Measurements from ENCODE around the gene TNFRSF21.

The TNFRSF21 gene

DNA sequence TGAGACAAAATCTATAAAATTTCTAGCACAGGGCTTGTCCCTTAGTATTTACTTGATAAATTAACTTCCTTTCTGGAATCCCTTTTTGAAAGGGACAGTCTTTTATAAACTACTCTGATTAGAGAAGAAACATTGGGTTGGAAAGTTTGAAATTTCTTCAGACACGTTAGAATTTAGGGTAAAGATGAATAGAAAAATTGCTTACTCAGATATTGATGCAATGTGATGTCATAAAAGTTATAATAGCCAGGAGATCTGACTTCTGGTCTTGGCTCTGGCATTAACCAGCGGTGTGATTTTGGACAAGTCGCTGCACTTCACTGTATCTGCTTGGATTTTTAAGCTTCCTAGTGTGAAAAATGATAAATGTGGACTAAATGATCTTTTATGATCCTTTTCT is 9.7 kb upstream of the TNFRSF21 start:
- TF ChIP-seq, protein P1, sequence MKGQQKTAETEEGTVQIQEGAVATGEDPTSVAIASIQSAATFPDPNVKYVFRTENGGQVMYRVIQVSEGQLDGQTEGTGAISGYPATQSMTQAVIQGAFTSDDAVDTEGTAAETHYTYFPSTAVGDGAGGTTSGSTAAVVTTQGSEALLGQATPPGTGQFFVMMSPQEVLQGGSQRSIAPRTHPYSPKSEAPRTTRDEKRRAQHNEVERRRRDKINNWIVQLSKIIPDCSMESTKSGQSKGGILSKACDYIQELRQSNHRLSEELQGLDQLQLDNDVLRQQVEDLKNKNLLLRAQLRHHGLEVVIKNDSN (IDR thresholded peaks at IDR 0.05): no peak

DNA sequence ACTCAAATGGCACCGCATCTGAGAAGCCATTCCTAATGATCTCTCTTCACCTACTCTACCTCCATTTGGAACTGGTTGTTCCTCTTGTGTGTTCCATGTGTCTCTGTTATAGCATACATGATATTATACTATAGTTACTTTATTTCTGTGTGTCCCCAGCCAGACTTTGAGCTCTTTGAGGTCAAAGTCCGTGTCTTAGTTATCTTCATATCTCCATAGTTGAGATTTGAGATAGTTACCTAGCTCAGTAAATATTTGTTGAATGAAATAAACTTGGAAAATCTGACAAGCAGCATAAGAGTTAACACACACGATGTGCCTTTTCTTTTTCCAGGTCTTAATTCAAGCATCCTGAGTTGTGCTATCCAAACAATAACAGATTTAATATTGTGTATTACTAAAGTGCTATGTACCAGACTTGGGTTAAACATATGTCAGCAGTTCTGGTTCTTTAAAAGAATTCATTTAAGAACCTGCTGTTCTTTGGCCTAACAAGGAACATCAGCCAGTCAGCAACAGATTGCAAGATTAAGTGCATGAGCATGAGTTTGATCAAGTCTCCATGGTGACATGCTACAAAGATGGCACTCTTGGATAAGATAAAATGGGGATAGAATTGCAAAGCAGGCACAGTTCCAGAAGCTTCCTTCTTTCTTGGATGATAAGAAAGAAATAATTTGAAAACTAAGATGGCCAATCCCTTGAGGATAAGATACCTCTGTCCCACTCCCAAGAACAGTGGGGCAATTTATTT is 8.7 kb upstream of the TNFRSF21 start:
- TF ChIP-seq MAX (IDR thresholded peaks at IDR 0.05) (no peak), TCF12 (IDR thresholded peaks at IDR 0.05; ENCODE audit: low read depth) (no peak), NFIC (IDR thresholded peaks at IDR 0.05) (no peak), RAD21 (IDR thresholded peaks at IDR 0.05; ENCODE audit: low read depth) (no peak), EP300 (IDR thresholded peaks at IDR 0.05; ENCODE audit: borderline replicate concordance) (no peak), ZBTB7A (IDR thresholded peaks at IDR 0.05; ENCODE audit: low read depth) (no peak), TEAD4 (IDR thresholded peaks at IDR 0.05) (no peak), REST (IDR thresholded peaks at IDR 0.05; ENCODE audit: low read depth) (no peak)
- TF ChIP-seq, protein P1 (IDR thresholded peaks at IDR 0.05): no peak

- TF ChIP-seq CREB1 (IDR thresholded peaks at IDR 0.05; ENCODE audit: low read depth): no peak
- no peak for TF ChIP-seq MAX (IDR thresholded peaks at IDR 0.05)
- TF ChIP-seq NFIC (IDR thresholded peaks at IDR 0.05): no peak
- TF ChIP-seq RAD21 (IDR thresholded peaks at IDR 0.05; ENCODE audit: low read depth): no peak
- no peak for TF ChIP-seq YY1 (IDR thresholded peaks at IDR 0.05; ENCODE audit: low read depth)
- no peak for TF ChIP-seq TAF1 (IDR thresholded peaks at IDR 0.05; ENCODE audit: low read depth)
Measured at GRCh38 chr6:47310131-47310480, 401 bp upstream of the TNFRSF21 start.

DNA sequence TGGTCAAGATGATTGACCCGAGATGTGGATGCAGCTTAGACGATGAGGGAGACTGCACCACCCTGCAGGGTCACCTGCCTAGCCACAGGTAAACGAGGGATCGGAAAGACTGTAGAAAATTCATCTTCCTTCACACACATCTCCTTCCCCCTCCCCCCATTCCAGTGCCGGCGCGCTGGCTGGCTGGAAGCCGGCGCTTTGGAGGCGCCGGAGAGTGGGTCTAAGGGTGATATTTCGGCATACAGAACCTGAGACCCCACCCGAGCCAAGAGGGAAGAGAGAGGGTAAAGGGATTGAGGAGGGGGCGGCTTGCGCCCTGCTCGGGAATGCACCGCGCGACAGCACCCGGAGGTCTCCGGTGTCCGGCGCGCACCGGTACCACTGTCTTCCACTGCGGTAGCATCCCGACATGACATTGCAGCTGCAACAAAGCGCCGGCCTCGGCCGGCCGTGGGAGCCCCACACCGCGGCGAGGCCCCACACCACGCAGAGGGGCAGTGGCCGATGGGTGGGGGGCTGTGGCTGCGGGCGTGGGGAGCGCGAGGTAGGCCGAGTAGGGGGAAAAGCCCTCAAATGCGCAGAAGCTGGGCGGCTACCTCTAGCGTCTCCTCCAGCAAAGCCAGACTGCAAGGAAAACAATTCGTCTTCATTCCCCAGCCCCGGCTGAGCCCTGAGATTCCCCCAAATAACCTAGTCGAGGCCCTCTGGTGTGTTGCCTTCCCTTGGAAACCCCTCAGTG is 984 bp downstream of the TNFRSF21 start:
- TF ChIP-seq ZBTB7A (IDR thresholded peaks at IDR 0.05; ENCODE audit: low read depth) (0 out of 2 replicates have a peak, but pooled peaks have one; percentile 9), YY1 (IDR thresholded peaks at IDR 0.05; ENCODE audit: low read depth) (no peak)

- TF ChIP-seq RAD21 (IDR thresholded peaks at IDR 0.05; ENCODE audit: low read depth): no peak
- no peak for TF ChIP-seq MAX (IDR thresholded peaks at IDR 0.05)
- no peak for TF ChIP-seq TAF1 (IDR thresholded peaks at IDR 0.05; ENCODE audit: low read depth)
- TF ChIP-seq NFIC (IDR thresholded peaks at IDR 0.05): no peak
- no peak for TF ChIP-seq ZBTB7A (IDR thresholded peaks at IDR 0.05; ENCODE audit: low read depth)
- TF ChIP-seq EP300 (IDR thresholded peaks at IDR 0.05; ENCODE audit: borderline replicate concordance): no peak
- TF ChIP-seq CREB1 (IDR thresholded peaks at IDR 0.05; ENCODE audit: low read depth): no peak
- TF ChIP-seq EGR1 (IDR thresholded peaks at IDR 0.05): no peak
Measured at GRCh38 chr6:47308198-47308517, 1.5 kb downstream of the TNFRSF21 start.

DNA sequence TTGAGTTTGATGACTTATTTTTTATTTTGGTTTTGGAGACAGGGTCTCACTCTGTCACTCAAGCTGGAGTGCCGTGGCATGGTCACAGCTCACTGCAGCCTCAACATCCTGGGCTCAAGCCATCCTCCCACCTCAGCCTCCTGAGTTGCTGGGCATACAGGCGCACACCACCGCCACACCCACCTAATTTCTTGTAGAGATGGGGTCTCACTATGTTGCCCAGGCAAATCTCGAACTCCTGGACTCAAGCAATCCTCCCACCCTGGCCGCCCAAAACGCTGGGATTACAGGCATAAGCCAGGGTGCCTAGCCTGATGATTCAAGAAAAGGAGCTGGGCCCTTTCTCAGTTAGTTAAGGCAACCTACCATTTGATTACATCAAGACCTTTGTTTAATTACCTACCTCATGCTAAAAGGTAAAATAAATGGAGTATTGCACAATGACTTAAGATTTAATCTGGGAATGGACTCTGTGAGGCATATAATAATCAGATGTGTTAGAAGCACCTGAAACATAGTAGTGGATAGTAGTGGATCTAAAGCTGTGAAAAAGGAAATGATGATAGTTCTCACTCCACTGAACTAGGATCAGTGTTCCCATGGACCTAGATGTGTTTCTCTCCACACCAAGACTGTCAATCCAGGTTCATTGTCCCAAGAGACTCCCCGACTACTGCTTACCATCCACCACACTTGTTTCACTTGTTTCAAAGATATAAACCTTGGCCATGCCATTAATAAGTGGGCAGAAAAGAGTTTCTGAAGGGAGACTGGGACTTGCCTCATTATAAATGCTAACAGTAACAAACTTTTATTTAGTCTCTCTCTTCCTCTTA is 2.1 kb downstream of the TNFRSF21 start:
- no peak for TF ChIP-seq MAX (IDR thresholded peaks at IDR 0.05)
- no peak for TF ChIP-seq EP300 (IDR thresholded peaks at IDR 0.05; ENCODE audit: borderline replicate concordance)
- TF ChIP-seq TAF1 (IDR thresholded peaks at IDR 0.05; ENCODE audit: low read depth): no peak
- no peak for TF ChIP-seq EGR1 (IDR thresholded peaks at IDR 0.05)
- no peak for TF ChIP-seq NFIC (IDR thresholded peaks at IDR 0.05)
- no peak for TF ChIP-seq YY1 (IDR thresholded peaks at IDR 0.05; ENCODE audit: low read depth)
- no peak for TF ChIP-seq TCF12 (IDR thresholded peaks at IDR 0.05; ENCODE audit: low read depth)
- TF ChIP-seq FOXM1 (IDR thresholded peaks at IDR 0.05; ENCODE audit: borderline replicate concordance, low read depth): no peak
- no peak for TF ChIP-seq CEBPB (IDR thresholded peaks at IDR 0.05)
- no peak for TF ChIP-seq REST (IDR thresholded peaks at IDR 0.05; ENCODE audit: low read depth)
- TF ChIP-seq TEAD4 (IDR thresholded peaks at IDR 0.05): no peak
- TF ChIP-seq CREB1 (IDR thresholded peaks at IDR 0.05; ENCODE audit: low read depth): no peak
- TF ChIP-seq ZBTB7A (IDR thresholded peaks at IDR 0.05; ENCODE audit: low read depth): no peak
- no peak for TF ChIP-seq RAD21 (IDR thresholded peaks at IDR 0.05; ENCODE audit: low read depth)
- TF ChIP-seq, protein P1 (IDR thresholded peaks at IDR 0.05): no peak

Measured in Ishikawa (cell line).